H9 (cell line): ENCODE measurements around the gene YLPM1. TPM values are rescaled to one million over a fixed set of nuclear protein-coding genes. Genes with fewer than 3 reads are reported as not detected.

Experiments used
- DNase-seq: peaks from one replicate; pipeline ENCODE4 v3.0.0-alpha.2; 2017
- H2AFZ ChIP-seq: one replicate; pipeline ENCODE4 v1.6.1; 2013; ENCODE audit warnings: mild to moderate bottlenecking, low read length, control low read depth, moderate library complexity
- H2AK5ac ChIP-seq: 2 replicates; pipeline ENCODE4 v1.6.1; 2013; ENCODE audit warnings: low read length, control low read depth, mixed read lengths; ENCODE audit not compliant: insufficient read length
- H2BK120ac ChIP-seq: one replicate; pipeline ENCODE4 v1.6.1; 2013; ENCODE audit warnings: low read depth, mild to moderate bottlenecking, low read length, control low read depth, inconsistent platforms; ENCODE audit not compliant: poor library complexity, severe bottlenecking
- H2BK12ac ChIP-seq: 2 replicates; pipeline ENCODE4 v1.6.1; 2013; ENCODE audit warnings: low read length, control low read depth, mixed read lengths, low read depth; ENCODE audit not compliant: insufficient read length
- H2BK15ac ChIP-seq: 2 replicates; pipeline ENCODE4 v1.6.1; 2013; ENCODE audit warnings: low read depth, low read length, control low read depth
- H2BK20ac ChIP-seq: one replicate; pipeline ENCODE4 v1.6.1; 2013; ENCODE audit warnings: low read depth, mild to moderate bottlenecking, low read length, control low read depth, inconsistent platforms; ENCODE audit not compliant: poor library complexity, severe bottlenecking
- H2BK5ac ChIP-seq: 2 replicates; pipeline ENCODE4 v1.6.1; 2013; ENCODE audit warnings: low read length, control low read depth, mixed read lengths; ENCODE audit not compliant: insufficient read length
- H3K14ac ChIP-seq: 2 replicates; pipeline ENCODE4 v1.6.1; 2013; ENCODE audit warnings: low read length, control low read depth; ENCODE audit not compliant: insufficient read depth
- H3K18ac ChIP-seq: 2 replicates; pipeline ENCODE4 v1.6.1; 2013; ENCODE audit warnings: low read depth, mild to moderate bottlenecking, mixed read lengths, low read length, control low read depth; ENCODE audit not compliant: insufficient read length
- H3K23ac ChIP-seq: 2 replicates; pipeline ENCODE4 v1.6.1; 2013; ENCODE audit warnings: low read length, control low read depth, mixed read lengths, low read depth; ENCODE audit not compliant: insufficient read length
- H3K23me2 ChIP-seq: 2 replicates; pipeline ENCODE4 v1.6.1; 2013; ENCODE audit warnings: low read depth, mild to moderate bottlenecking, mixed read lengths, low read length, control low read depth; ENCODE audit not compliant: insufficient read length, poor library complexity, severe bottlenecking
- H3K27ac ChIP-seq: 2 replicates; pipeline ENCODE4 v1.5.1; 2013; ENCODE audit warnings: low read length, control low read depth, mixed read lengths, low read depth; ENCODE audit not compliant: insufficient read length
- H3K27me3 ChIP-seq: 2 replicates; pipeline ENCODE4 v1.6.1; 2013; ENCODE audit warnings: low read length, control low read depth, inconsistent platforms; ENCODE audit not compliant: insufficient read depth
- H3K4ac ChIP-seq: 2 replicates; pipeline ENCODE4 v1.6.1; 2013; ENCODE audit warnings: low read depth, mild to moderate bottlenecking, control low read depth, inconsistent platforms, low read length, moderate library complexity
- H3K4me1 ChIP-seq: 2 replicates; pipeline ENCODE4 v1.6.1; 2013; ENCODE audit warnings: low read length, control low read depth, inconsistent platforms; ENCODE audit not compliant: insufficient read depth
- H3K4me2 ChIP-seq: 2 replicates; pipeline ENCODE4 v1.6.1; 2013; ENCODE audit warnings: low read length, control low read depth, mixed read lengths; ENCODE audit not compliant: insufficient read length, insufficient read depth
- H3K56ac ChIP-seq: 2 replicates; pipeline ENCODE4 v1.6.1; 2013; ENCODE audit warnings: low read depth, mild to moderate bottlenecking, mixed read lengths, low read length, control low read depth; ENCODE audit not compliant: insufficient read length
- H3K79me1 ChIP-seq: 2 replicates; pipeline ENCODE4 v1.6.1; 2013; ENCODE audit warnings: low read depth, mild to moderate bottlenecking, moderate library complexity, low read length, control low read depth, inconsistent platforms; ENCODE audit not compliant: insufficient read depth, poor library complexity, severe bottlenecking
- H3K79me2 ChIP-seq: 2 replicates; pipeline ENCODE4 v1.6.1; 2013; ENCODE audit warnings: low read length, control low read depth, inconsistent platforms; ENCODE audit not compliant: insufficient read depth
- H3K9ac ChIP-seq: 2 replicates; pipeline ENCODE4 v1.6.1; 2013; ENCODE audit warnings: low read length, control low read depth, mixed read lengths; ENCODE audit not compliant: insufficient read length; ENCODE audit errors: extremely low read depth
- H3K9me3 ChIP-seq: one replicate; pipeline ENCODE4 v1.6.1; 2013; ENCODE audit warnings: low read depth, low read length, inconsistent platforms; ENCODE audit not compliant: control insufficient read depth
- H3T11ph ChIP-seq: one replicate; pipeline ENCODE4 v1.6.1; 2013; ENCODE audit warnings: mild to moderate bottlenecking, low read length, control low read depth, inconsistent platforms
- H4K20me1 ChIP-seq: one replicate; pipeline ENCODE4 v1.6.1; 2013; ENCODE audit not compliant: control insufficient read depth, insufficient read length, insufficient read depth
- H4K5ac ChIP-seq: 2 replicates; pipeline ENCODE4 v1.6.1; 2013; ENCODE audit warnings: low read depth, mild to moderate bottlenecking, mixed read lengths, low read length, control low read depth; ENCODE audit not compliant: insufficient read length
- H4K8ac ChIP-seq: replicated peaks from 2 replicates; pipeline ENCODE4 v1.6.1; 2013; ENCODE audit warnings: low read length, control low read depth, mixed read lengths, low read depth; ENCODE audit not compliant: insufficient read length
- H4K91ac ChIP-seq: 2 replicates; pipeline ENCODE4 v1.6.1; 2013; ENCODE audit warnings: low read depth, mild to moderate bottlenecking, moderate library complexity, mixed read lengths, low read length, control low read depth; ENCODE audit not compliant: insufficient read length
- H3K27ac Mint-ChIP-seq, 3 experiments: 2 replicates in 2 of 3; 3 replicates in 1 of 3; pipeline ENCODE4 v1.8.0; 2020 to 2021; ENCODE audit warnings: mixed read lengths in 3 of 3, mild to moderate bottlenecking in 1 of 3, moderate library complexity in 1 of 3
- H3K27me3 Mint-ChIP-seq: 2 replicates; pipeline ENCODE4 v1.8.0; 2021; ENCODE audit warnings: low read depth, mild to moderate bottlenecking, moderate library complexity, mixed read lengths
- H3K36me3 Mint-ChIP-seq, 3 experiments: 2 replicates in 2 of 3; 3 replicates in 1 of 3; pipeline ENCODE4 v1.8.0; 2020 to 2021; ENCODE audit warnings: low read depth in 3 of 3, mixed read lengths in 3 of 3; ENCODE audit not compliant: insufficient read depth in 1 of 3
- H3K4me1 Mint-ChIP-seq, 2 experiments: 2 replicates each; pipeline ENCODE4 v1.8.0; 2020; ENCODE audit warnings: mixed read lengths in 2 of 2
- H3K4me3 Mint-ChIP-seq, 2 experiments: 2 replicates in 1 of 2; 3 replicates in 1 of 2; pipeline ENCODE4 v1.8.0; 2020 to 2021; ENCODE audit warnings: mild to moderate bottlenecking in 2 of 2, mixed read lengths in 2 of 2, moderate library complexity in 1 of 2
- H3K9me3 Mint-ChIP-seq, 2 experiments: 2 replicates in 1 of 2; 3 replicates in 1 of 2; pipeline ENCODE4 v1.8.0; 2020; ENCODE audit warnings: mild to moderate bottlenecking in 2 of 2, mixed read lengths in 2 of 2, moderate library complexity in 1 of 2
- CTCF ChIP-seq: fragments of 200-600 bp; sonication (generic); conservative IDR thresholded peaks from 3 replicates; pipeline ENCODE4 v1.8.0; 2021; ENCODE audit warnings: antibody characterized with exemption, mild to moderate bottlenecking
- WGBS: extraction: QIAGEN DNeasy Blood & Tissue Kit; methylation state at CpG from one replicate; pipeline ENCODE4 v1.1.7; 2013; ENCODE audit warnings: missing lambda C conversion rate, low lambda C conversion rate, mixed read lengths; ENCODE audit not compliant: insufficient read length; ENCODE audit errors: extremely low coverage; 5-methylcytosine and 5-hydroxymethylcytosine counted together
- total RNA-seq: library from RNA; stranded (reverse); gene quantifications from 2 replicates; pipeline ENCODE4 v1.2.1, GENCODE V29; 2021

Gene YLPM1
- total RNA-seq, 1 experiment from 2014 or later: 82.2 TPM

GRCh38 chr14:74858022-74858421, 94.9 kb downstream of the YLPM1 start:
- Histone ChIP-seq H3K9me3 (no peaks in the 10 kb centered on the region), H3K27me3 (no peaks in the 10 kb centered on the region), H3K23me2 (no peaks in the 10 kb centered on the region), H3K18ac (no peak overlapping the region), H3K9ac (no peak overlapping the region), H2BK20ac (no peak overlapping the region), H2AK5ac (no peak overlapping the region), H4K20me1 (no peaks in the 10 kb centered on the region), H3K4me1 (no peaks in the 10 kb centered on the region), H4K8ac (no peak overlapping the region), H2BK5ac (no peak overlapping the region), H3K79me1 (no peaks in the 10 kb centered on the region), H3K27ac (no peak overlapping the region), H4K5ac (no peak overlapping the region), H3K79me2 (no peaks in the 10 kb centered on the region), H2BK120ac (no peak overlapping the region), H3K23ac (no peak overlapping the region), H4K91ac (no peak overlapping the region), H3K56ac (no peak overlapping the region), H3K4ac (no peak overlapping the region), H2BK15ac (no peak overlapping the region), H3K4me2 (no peak overlapping the region), H2BK12ac (no peak overlapping the region), H3T11ph (no peak overlapping the region), H2AFZ (no peak overlapping the region), H3K14ac (no peak overlapping the region)
- Mint-ChIP-seq H3K27ac (no peak overlapping the region), H3K27me3 (no peaks in the 10 kb centered on the region), H3K36me3 (no peaks in the 10 kb centered on the region), H3K4me3 (no peak overlapping the region), H3K4me1 (peaks cover 0 to 3% of the 10 kb centered on the region in 2 experiments; a peak in 1 of 4 replicates), H3K9me3 (no peaks in the 10 kb centered on the region)
- no peak for DNase-seq
- no peak for TF ChIP-seq CTCF
- WGBS: no CpG with 5 or more reads among the region's 1 CpG
